ENCODE results near the gene TFAP2D. TPM values are rescaled to one million over a fixed set of nuclear protein-coding genes. Genes with fewer than 3 reads are reported as not detected.

Gene TFAP2D
- total RNA-seq, 4 donors from 2014 or later: not detected

DNA sequence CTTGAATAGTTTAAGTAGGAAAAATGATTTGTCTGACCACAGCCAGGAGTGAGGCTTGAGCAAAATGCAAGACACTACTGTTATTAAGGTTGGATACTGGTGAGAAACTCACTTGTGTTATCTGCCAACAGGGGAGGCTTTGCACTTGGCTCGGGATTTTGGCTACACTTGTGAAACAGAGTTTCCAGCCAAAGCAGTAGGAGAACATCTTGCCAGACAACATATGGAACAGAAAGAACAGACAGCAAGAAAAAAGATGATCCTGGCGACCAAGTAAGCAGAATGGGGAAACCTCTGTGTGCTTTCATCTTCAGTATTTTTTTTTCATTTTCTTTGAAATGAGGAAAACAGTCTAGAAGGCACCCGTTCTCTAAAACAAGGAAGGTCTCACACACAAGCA lies 31.6 kb downstream of the TFAP2D start:
- intact Hi-C loops (cut with DNase I): no loop called here
- WGBS: 60% methylated on average over 3 of the region's 3 CpGs
- H3K27me3 ChIP-seq: no peaks in the 10 kb centered on the region
- H3K4me3 ChIP-seq: no peak overlapping the region
- H3K36me3 ChIP-seq: no peaks in the 10 kb centered on the region
- no peak overlapping the region for H3K27ac ChIP-seq (replicated peaks in 1 of 4)
- TF ChIP-seq POLR2A (IDR thresholded peaks at IDR 0.05; ENCODE audit: low read depth) (no peak), EP300 (IDR thresholded peaks at IDR 0.05) (no peak), POLR2AphosphoS5 (IDR thresholded peaks at IDR 0.05) (no peak)
- TF ChIP-seq, protein P1, sequence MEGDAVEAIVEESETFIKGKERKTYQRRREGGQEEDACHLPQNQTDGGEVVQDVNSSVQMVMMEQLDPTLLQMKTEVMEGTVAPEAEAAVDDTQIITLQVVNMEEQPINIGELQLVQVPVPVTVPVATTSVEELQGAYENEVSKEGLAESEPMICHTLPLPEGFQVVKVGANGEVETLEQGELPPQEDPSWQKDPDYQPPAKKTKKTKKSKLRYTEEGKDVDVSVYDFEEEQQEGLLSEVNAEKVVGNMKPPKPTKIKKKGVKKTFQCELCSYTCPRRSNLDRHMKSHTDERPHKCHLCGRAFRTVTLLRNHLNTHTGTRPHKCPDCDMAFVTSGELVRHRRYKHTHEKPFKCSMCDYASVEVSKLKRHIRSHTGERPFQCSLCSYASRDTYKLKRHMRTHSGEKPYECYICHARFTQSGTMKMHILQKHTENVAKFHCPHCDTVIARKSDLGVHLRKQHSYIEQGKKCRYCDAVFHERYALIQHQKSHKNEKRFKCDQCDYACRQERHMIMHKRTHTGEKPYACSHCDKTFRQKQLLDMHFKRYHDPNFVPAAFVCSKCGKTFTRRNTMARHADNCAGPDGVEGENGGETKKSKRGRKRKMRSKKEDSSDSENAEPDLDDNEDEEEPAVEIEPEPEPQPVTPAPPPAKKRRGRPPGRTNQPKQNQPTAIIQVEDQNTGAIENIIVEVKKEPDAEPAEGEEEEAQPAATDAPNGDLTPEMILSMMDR (IDR thresholded peaks at IDR 0.05): no peak
- no peak for DNase-seq (ENCODE audit: extremely low spot score)
- no peaks in the 10 kb centered on the region for H3K4me1 ChIP-seq
- no peaks in the 10 kb centered on the region for H3K9me3 ChIP-seq

DNA sequence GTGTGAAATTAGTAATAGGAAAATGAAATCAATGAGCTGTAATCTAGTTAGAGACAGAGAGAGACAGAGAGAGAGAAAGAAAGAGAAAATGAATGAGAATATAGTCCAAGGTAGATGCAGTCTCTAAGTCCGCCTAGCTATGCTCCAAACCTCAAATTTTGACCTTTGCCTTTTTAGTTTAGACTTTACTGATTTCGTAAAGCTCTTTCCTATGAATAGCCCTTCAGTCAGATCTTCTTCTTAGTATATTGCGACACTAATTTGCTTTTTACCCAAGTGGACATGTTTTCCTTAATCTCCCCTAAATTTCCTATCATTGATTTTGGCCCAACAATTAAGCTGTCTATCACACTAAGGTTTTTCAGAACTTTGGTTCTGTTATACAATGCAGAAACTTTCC lies 49.5 kb downstream of the TFAP2D start:
- Histone ChIP-seq H3K4me1 (no peaks in the 10 kb centered on the region), H3K4me3 (no peak overlapping the region), H3K36me3 (no peaks in the 10 kb centered on the region), H3K9me3 (peaks cover 0 to 5% (median 2%) of the 10 kb centered on the region in 4 donors), H3K27ac (replicated peaks in 1 of 4) (no peak overlapping the region), H3K27me3 (no peaks in the 10 kb centered on the region)
- WGBS: 77% methylated on average over 3 of the region's 3 CpGs
- DNase-seq (ENCODE audit: extremely low spot score): no peak
- no peak for TF ChIP-seq POLR2AphosphoS5 (IDR thresholded peaks at IDR 0.05)
- no peak for TF ChIP-seq EP300 (IDR thresholded peaks at IDR 0.05)
- TF ChIP-seq, protein P1 (IDR thresholded peaks at IDR 0.05): no peak
- no peak for TF ChIP-seq POLR2A (IDR thresholded peaks at IDR 0.05; ENCODE audit: low read depth)
- intact Hi-C loops (cut with DNase I): no loop called here

DNA sequence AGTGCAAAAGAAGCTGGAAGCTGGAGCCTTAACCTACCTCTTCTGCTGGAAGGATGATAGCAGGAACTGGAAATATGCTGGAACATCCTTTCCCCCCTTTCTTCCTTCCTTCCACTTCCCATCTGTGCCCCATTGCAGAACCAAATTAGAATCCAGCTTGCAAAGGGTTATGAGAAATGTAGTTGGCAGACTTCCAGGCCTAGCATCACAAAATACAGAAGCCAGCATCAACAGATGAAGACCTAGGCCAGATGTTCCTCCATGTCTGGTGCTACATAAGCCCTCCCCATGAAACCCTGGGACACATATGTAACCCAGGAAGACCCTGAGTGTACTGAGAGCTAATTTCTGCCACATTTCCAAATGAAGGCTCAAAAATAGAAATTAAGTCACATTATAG lies 65.4 kb downstream of the TFAP2D start:
- H3K4me1 ChIP-seq: no peaks in the 10 kb centered on the region
- intact Hi-C loops (cut with DNase I): no loop called here
- no peaks in the 10 kb centered on the region for H3K36me3 ChIP-seq
- peaks cover 0 to 5% (median 0%) of the 10 kb centered on the region in 4 donors for H3K27me3 ChIP-seq
- no peak for DNase-seq (ENCODE audit: extremely low spot score)
- H3K27ac ChIP-seq (replicated peaks in 1 of 4): no peak overlapping the region
- H3K4me3 ChIP-seq: no peak overlapping the region
- no peaks in the 10 kb centered on the region for H3K9me3 ChIP-seq
- TF ChIP-seq POLR2A (IDR thresholded peaks at IDR 0.05; ENCODE audit: low read depth) (no peak), EP300 (IDR thresholded peaks at IDR 0.05) (no peak), POLR2AphosphoS5 (IDR thresholded peaks at IDR 0.05) (no peak)
- TF ChIP-seq, protein P1 (IDR thresholded peaks at IDR 0.05): no peak

DNA sequence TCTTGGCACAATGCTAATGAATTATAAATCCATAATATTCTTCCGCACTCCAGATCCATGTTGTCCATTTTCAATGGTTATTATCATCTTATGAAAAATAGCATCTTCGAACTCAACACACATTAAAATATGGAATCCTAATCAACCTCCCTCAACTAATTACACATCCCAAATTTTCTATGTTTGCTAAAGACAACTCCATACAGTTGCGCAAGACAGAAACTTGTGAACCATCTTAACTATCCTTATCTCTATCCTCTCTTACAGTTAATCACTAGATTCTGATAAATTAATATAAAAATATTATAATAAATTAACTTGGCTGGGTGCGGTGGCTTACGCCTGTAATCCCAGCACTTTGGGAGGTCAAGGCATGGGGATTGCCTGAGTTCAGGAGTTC lies 67.1 kb downstream of the TFAP2D start:
- Histone ChIP-seq H3K4me1 (no peaks in the 10 kb centered on the region), H3K9me3 (no peaks in the 10 kb centered on the region), H3K4me3 (no peak overlapping the region), H3K27me3 (peaks cover 0 to 5% (median 0%) of the 10 kb centered on the region in 4 donors), H3K27ac (replicated peaks in 1 of 4) (no peak overlapping the region), H3K36me3 (no peaks in the 10 kb centered on the region)
- TF ChIP-seq, protein P1 (IDR thresholded peaks at IDR 0.05): no peak
- no peak for TF ChIP-seq EP300 (IDR thresholded peaks at IDR 0.05)
- no peak for TF ChIP-seq POLR2AphosphoS5 (IDR thresholded peaks at IDR 0.05)
- TF ChIP-seq POLR2A (IDR thresholded peaks at IDR 0.05; ENCODE audit: low read depth): no peak
- DNase-seq (ENCODE audit: extremely low spot score): no peak
- intact Hi-C loops (cut with DNase I): no loop called here
- 90% methylated on average over 5 of the region's 5 CpGs for WGBS

DNA sequence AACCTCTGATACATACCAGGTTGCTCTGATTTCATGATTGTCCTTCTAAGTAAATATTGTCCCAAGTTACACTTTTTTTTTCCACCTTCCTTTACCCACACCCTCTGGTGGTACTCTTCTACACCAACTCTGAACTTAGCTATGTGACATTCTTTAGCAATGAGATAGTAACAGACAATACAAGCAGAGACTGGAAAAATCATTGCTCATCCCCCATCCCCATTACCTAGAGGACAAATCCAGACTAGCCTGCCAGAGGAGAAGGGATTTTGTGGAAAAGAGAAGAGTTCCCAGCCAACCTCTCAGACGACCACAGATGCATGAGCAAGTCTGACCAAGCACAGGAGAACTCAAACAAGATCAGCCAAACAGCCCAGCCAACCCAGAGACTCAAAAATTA lies 72.6 kb downstream of the TFAP2D start:
- intact Hi-C loops (cut with DNase I): no loop called here
- WGBS: 36% methylated on average over 1 of the region's 1 CpG

More for the DNA sequence above, 72.6 kb downstream of the TFAP2D start:
- no peaks in the 10 kb centered on the region for H3K4me1 ChIP-seq
- DNase-seq (ENCODE audit: extremely low spot score): no peak
- no peaks in the 10 kb centered on the region for H3K36me3 ChIP-seq
- TF ChIP-seq, protein P1 (IDR thresholded peaks at IDR 0.05): no peak
- no peak for TF ChIP-seq EP300 (IDR thresholded peaks at IDR 0.05)
- no peak overlapping the region for H3K4me3 ChIP-seq
- no peak overlapping the region for H3K27ac ChIP-seq (replicated peaks in 1 of 4)
- no peaks in the 10 kb centered on the region for H3K27me3 ChIP-seq
- no peaks in the 10 kb centered on the region for H3K9me3 ChIP-seq

Measured in esophagus muscularis mucosa (tissue), 4 donors.